ENCODE measurements around the gene SLC39A8.
A peak's percentile ranks its signal among the peaks of the same experiment; 100 is the strongest.

The SLC39A8 gene

DNA sequence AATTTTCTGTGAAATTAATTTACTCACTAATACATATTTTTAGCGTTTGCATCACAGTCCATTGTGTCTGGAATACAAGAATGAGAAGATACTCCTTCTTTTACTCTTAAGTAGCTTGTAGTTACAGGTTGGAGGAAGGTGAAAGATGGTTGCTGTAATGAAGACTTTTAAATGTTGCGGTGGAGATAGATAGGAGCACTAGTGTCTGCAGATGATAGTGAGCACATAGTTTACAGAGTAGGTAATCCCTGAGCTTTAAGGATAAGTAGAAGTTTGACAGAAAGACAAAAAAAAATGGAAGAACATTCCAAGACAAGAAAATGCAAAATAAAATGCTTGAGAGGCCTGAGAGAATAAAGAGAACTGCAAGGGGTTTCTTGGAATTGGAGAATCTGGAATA is 5.4 kb upstream of the SLC39A8 start:
- H3K4me3 ChIP-seq (ENCODE audit: low read length), result no peak overlapping the region
- TF ChIP-seq, protein P1, sequence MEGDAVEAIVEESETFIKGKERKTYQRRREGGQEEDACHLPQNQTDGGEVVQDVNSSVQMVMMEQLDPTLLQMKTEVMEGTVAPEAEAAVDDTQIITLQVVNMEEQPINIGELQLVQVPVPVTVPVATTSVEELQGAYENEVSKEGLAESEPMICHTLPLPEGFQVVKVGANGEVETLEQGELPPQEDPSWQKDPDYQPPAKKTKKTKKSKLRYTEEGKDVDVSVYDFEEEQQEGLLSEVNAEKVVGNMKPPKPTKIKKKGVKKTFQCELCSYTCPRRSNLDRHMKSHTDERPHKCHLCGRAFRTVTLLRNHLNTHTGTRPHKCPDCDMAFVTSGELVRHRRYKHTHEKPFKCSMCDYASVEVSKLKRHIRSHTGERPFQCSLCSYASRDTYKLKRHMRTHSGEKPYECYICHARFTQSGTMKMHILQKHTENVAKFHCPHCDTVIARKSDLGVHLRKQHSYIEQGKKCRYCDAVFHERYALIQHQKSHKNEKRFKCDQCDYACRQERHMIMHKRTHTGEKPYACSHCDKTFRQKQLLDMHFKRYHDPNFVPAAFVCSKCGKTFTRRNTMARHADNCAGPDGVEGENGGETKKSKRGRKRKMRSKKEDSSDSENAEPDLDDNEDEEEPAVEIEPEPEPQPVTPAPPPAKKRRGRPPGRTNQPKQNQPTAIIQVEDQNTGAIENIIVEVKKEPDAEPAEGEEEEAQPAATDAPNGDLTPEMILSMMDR (conservative IDR thresholded peaks at IDR 0.05; ENCODE audit: low read depth, low read length), result no peak
- no peak for DNase-seq (ENCODE audit: low read depth)

GRCh38 chr4:102348701-102349100 is 3.4 kb upstream of the SLC39A8 start:
- no peak for DNase-seq (ENCODE audit: low read depth)
- no peak overlapping the region for H3K4me3 ChIP-seq (ENCODE audit: low read length)
- TF ChIP-seq, protein P1 (conservative IDR thresholded peaks at IDR 0.05; ENCODE audit: low read depth, low read length), result no peak

- no peak for DNase-seq (ENCODE audit: low read depth)
- TF ChIP-seq, protein P1 (conservative IDR thresholded peaks at IDR 0.05; ENCODE audit: low read depth, low read length), result no peak
- H3K4me3 ChIP-seq (ENCODE audit: low read length), result peak overlapping the region; percentile 86
Observed at GRCh38 chr4:102345795-102346100, 466 bp upstream of the SLC39A8 start.

DNA sequence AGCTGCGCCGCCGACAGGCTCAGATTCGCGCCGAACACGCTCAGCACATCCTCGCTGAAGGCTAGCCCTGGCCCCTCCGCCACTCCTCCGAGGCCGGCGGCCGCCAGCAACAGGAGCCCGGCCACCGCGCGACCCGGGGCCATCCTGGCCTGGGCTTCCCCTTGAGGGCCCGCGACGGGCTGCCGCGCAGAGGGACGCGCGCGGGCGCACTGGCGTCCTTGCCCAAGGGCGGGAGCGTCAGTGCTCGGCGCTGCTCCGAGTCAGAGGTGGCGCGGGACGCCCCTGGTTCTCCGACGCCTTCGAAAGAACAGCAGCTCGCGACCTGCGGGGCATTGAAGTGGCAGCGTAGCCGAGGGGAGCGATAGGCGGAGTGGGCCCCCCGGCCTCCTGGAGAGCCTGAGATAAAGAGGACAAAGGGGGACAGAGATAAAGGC is 745 bp downstream of the SLC39A8 start:
- TF ChIP-seq, protein P1 (conservative IDR thresholded peaks at IDR 0.05; ENCODE audit: low read depth, low read length), result no peak
- DNase-seq (ENCODE audit: low read depth), result peak; percentile 15
- peak overlapping the region; percentile 86 for H3K4me3 ChIP-seq (ENCODE audit: low read length)

DNA sequence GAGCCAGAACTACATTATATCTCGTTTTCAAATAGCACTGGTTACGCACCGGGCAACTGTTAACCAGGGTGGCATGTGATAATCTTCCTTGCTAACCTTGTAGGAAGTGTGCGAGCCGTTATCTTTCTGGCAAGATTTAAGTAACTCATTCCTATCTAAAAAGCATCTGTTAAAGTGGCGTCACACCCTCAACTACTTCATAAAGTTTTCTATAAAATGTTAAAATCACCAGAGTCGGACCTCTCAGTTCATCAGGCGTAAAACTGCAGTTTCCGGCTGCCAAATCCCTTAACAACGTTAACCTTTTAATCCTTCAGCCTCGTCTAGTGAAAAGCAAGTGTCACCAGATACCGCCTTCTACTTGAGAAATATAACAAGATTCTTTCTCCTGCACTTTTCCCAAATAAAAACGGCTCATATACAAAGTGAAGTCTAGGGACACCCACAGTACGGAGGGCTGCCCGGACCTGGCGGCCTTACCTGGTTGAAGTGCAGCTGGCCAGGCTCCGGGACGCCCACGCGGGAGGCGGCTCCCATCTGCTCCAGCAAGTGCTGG is 1.2 kb downstream of the SLC39A8 start:
- peak; percentile 25 for DNase-seq (ENCODE audit: low read depth)

DNA sequence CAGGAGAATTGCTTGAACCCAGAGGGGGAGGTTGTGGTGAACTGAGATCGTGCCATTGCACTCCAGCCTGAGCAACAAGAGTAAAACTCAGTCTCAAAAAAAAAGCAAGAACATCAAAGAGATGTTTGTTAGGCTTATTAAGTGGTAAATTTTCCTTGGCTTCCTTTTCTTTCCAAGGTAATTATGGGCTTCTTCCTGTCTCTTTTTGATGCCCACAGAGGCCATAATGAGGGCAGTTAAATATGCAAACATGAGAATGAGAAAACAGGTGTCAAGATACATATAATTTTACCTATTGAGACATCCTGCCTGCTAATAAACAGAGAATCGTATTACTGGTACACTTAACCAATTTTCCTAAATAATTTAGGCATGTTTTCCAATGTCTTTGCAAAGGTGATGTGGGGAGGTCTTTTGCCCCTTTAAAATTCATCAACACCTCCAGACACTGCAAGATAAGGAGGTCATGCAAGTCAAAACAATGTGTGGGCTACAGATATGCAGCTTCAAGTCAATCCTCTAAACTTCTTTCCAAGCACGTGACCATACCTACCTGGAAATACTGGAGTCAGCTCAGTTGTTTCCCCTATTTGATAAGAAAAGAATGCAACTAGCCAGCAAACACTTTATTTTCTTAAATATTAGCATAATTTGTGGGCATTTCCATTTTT is 2.7 kb downstream of the SLC39A8 start:
- TF ChIP-seq, protein P1 (conservative IDR thresholded peaks at IDR 0.05; ENCODE audit: low read depth, low read length), result no peak
- no peak for DNase-seq (ENCODE audit: low read depth)
- no peak overlapping the region for H3K4me3 ChIP-seq (ENCODE audit: low read length)

More for the DNA sequence above, 1.2 kb downstream of the SLC39A8 start:
- H3K4me3 ChIP-seq (ENCODE audit: low read length), result peak overlapping the region; percentile 86
- TF ChIP-seq, protein P1 (conservative IDR thresholded peaks at IDR 0.05; ENCODE audit: low read depth, low read length), result no peak

GRCh38 chr4:102341201-102341600 is 4.1 kb downstream of the SLC39A8 start:
- TF ChIP-seq, protein P1 (conservative IDR thresholded peaks at IDR 0.05; ENCODE audit: low read depth, low read length), result no peak
- DNase-seq (ENCODE audit: low read depth), result no peak
- H3K4me3 ChIP-seq (ENCODE audit: low read length), result no peak overlapping the region

All from retinal pigment epithelial cell (primary cell).